WI38 (cell line): Measurements from ENCODE around the gene SPOCD1.
A peak's percentile ranks its signal among the peaks of the same experiment; 100 is the strongest.

Experiments used
- H3K4me3 ChIP-seq: 2 replicates; pipeline ENCODE4 v1.5.1; 2011; ENCODE audit warnings: low read depth, mild to moderate bottlenecking, control low read depth, low read length
- TF ChIP-seq, protein P1 (sequence below): IDR thresholded peaks from 2 replicates; pipeline ENCODE4 v1.5.1; 2012; ENCODE audit warnings: low read depth, mild to moderate bottlenecking, control low read depth, low read length

SPOCD1 gene

DNA sequence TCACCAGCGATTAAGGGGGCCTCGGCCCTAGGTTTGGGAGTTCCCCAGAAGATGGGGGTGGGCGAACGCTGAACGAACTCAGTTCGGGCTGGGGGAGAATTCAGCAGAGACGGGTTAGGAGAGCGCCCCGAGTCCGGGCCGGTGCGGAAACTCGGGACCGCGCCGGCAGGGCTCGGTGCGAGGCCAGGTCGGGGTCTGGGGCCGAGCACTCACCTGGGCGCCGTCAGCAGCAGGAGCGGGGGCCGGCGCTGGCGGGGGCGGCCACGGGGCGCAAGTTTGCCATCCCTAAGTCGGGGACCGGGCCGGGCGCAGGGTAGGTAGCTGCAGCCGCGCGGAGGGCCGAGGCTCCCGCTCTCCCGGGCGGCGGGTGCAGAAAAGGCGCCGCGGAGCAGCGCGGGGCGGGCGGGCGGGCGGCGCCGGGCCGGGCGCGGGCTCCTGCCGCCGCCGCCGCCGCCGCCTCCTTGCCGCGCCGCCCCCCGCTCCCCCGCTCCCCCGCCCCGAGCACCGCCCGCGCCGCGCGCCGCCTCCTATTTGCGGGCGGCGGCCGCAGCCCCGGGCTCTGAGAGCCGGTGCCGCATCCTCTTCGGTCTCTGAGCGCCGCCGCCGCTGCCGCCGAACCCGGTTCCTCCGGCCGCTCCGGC, 52.0 kb downstream of the SPOCD1 start:
- TF ChIP-seq, protein P1, sequence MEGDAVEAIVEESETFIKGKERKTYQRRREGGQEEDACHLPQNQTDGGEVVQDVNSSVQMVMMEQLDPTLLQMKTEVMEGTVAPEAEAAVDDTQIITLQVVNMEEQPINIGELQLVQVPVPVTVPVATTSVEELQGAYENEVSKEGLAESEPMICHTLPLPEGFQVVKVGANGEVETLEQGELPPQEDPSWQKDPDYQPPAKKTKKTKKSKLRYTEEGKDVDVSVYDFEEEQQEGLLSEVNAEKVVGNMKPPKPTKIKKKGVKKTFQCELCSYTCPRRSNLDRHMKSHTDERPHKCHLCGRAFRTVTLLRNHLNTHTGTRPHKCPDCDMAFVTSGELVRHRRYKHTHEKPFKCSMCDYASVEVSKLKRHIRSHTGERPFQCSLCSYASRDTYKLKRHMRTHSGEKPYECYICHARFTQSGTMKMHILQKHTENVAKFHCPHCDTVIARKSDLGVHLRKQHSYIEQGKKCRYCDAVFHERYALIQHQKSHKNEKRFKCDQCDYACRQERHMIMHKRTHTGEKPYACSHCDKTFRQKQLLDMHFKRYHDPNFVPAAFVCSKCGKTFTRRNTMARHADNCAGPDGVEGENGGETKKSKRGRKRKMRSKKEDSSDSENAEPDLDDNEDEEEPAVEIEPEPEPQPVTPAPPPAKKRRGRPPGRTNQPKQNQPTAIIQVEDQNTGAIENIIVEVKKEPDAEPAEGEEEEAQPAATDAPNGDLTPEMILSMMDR = no peak
- H3K4me3 ChIP-seq = peak overlapping the region; percentile 64

DNA sequence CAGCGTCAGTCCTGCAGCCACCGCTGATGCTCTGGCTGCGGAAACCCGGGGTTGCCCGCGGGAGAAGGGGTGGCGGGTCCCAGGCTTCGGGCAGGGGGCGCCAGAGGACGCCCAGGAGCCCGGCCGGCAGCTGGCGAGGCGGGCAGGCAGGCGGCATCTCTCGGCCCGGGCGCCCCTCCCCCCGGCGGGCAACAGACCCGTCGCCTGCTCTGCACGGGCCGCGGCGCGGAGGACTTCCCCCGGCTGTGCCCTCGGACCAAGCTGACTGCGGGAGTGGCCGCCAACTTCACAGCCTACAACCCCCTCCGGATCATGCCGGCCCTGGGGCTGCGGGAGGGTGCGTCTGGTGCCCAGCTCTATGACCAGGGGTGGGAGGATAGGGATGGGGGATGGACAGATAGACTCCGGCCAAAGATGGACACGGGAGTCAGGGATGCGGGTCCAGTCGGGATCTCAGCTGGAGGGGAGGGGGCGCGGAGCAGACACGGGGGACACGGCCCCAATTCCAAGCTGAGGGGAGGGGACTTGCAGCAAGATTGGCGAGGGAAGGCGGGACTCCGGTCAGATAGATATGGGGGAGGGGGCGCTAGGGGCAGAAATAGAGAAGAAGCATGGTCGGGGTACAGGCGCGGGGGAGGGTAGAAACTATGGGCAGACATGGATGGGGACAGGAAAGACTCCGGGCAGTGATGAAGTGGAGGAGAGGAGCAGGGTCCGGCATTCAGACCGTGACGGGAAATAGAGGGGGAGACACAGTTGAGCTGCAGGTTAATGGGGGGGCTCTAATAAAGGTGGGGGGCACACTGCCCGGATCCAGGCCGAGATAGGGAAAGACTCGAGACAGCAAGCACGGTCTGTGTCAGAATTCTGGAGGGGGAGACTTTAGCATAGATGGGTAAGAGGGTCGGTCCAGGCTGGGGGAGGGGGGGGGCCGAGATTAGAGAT, 52.8 kb downstream of the SPOCD1 start:
- TF ChIP-seq, protein P1 = peak; percentile 40
- H3K4me3 ChIP-seq = peak overlapping the region; percentile 64

DNA sequence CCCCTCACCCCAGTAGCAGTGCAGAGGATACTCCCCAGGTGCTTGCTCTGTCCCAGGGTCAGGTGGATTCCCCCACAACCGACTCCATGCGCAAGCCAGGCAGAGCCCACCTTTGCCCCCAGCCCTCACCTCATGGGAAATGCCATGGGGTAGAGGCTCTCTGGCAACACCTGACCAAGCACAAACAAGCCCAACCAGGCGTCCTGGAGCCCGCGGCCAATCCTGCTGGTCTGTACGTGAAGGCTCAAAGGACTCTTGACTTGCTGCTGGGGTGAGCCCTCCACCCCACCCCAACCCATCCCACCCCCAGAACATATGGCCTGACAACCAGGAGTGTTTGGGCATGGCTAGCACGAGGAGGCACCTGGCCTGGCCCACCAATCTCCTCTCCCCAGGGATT, 53.5 kb downstream of the SPOCD1 start:
- TF ChIP-seq, protein P1 = no peak
- peak overlapping the region; percentile 64 for H3K4me3 ChIP-seq

- TF ChIP-seq, protein P1 = no peak
- no peak overlapping the region for H3K4me3 ChIP-seq
These were observed 53.9 kb downstream of the SPOCD1 start for GRCh38 chr1:31761883-31762282.

GRCh38 chr1:31760471-31761470, 55.1 kb downstream of the SPOCD1 start:
- TF ChIP-seq, protein P1 = no peak
- H3K4me3 ChIP-seq = peak overlapping the region; percentile 58

DNA sequence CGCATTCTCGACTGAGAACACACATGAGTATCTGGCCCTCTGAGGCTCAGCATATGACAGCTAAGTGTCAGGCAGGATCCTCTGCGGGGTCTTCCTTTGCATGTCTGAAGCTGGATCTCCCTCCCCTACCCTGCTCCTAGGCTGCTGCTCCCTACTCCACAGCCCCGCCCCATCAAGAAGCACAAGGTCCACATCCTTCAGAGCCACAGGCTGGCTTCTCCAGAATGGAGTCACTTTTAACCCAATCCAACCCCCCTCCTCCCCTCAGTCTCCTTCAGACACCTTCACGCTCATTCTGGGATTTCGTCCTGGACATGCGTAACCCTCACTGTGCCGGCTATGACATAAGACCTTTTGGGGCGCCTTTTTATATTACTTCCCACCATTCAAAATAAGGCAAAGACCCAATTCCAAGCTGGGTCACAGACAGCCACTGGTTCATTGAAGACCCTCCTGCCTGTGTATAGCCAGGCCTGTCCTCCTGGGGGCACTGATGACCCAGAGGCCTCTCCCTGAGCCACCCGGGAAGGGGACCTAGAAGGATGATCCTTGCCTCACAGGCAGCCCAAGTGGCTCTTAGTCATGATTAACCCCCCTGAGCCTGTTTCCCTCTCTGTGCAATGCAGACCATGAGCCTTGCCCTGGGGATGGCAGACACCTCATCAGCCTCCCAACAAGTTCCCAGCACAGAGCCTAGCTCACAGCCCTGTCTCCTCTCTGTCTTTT, 56.4 kb downstream of the SPOCD1 start:
- TF ChIP-seq, protein P1 = no peak
- H3K4me3 ChIP-seq = no peak overlapping the region
